ENCODE measurements around the gene PRC1.

The PRC1 gene

DNA sequence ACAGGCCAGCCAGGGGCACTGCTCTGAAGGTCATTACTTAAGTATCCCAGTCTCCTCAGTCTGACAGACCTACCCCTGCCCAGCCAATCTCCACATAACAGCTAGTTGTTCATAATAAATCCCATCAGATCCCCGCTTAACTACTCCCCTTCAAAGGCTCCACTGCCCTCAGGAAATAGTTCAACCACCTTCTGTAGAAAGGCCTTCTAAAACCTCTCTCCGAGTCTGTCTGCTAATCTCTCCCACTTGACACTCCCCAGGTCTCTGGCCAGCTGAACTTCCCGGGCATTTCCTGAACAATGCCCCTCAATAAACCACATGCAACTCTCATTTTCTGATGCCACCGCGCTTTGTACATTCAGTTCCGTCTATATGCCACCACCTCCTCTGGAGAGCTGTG is 6.0 kb downstream of the PRC1 start:
- no peak for DNase-seq

DNA sequence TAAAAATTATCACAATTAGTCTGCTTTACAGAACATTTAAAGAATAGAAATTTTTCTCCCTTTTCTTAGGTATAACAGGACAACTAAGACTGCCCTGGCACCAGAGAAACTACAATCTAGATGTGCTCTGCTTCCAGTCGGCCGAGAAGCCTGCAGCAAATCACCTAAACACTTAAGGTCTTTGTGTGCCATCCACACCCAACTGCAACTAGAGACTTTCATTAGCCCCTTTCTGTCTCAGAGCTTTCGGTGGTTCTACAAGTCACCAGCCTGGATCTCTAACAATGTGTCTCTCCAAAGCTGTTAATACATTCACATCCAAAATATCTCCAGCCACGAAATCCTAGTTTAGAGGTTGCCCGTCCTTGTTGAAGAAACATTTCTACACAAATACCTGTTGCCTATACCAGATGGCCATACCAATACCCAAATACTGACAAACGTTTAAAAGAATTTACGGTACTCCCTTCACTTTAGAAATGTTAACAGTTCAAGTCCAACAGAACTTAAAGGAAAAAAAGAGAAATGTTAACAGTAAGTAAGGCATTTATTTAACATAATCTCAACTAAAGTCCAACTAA is 6.7 kb downstream of the PRC1 start:
- DNase-seq: no peak

DNA sequence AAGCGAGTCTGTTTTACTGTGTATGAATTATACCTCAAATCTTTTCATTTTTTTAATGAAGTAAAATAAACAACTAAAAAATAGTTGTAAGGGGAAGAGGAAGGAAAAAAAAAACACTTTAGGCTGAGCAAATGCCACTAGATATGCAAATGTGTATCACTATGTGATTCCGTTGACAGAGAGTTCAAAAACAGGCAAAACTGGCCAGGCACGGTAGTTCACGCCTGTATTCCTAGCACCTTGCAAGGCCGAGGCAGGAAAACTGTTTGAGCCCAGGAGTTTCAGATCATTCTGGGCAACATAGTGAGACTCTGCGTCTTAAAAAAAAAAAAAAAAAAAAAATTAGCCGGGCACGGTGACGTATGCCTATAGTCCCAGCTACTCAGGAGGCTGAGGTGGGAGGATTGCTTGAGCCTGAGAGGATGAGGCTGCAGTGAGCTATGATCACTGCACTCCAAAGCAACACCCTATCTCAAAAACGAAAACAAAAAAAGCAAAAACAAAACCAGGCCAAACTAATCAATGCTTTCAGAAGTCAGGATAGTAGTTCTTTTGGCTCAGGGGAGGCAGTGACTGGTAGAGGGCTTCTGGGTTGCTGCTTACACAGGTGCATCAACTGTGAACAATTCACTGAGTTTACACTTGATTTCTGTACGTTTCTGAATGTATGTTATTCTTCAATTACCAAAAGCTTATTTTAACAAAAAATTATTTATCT is 7.4 kb downstream of the PRC1 start:
- no peak for DNase-seq

DNA sequence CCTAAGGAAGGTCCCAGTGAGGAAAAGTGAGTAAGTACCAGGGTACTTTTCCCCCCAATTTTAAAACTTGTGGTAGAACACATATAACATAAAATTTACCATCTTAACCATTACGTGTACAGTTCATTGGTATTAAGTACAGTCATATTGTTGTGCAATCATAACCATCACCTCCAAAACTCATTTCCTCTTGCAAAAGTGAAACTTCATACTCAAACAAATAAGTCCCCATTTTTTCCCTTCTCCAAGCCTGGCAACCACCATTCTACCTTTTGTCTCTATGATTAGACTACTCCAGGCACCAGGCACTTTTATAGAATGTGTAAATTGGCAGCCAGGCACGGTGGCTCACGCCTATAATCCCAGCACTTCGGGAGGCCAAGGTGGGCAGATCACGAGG is 12.2 kb downstream of the PRC1 start:
- no peak for DNase-seq

DNA sequence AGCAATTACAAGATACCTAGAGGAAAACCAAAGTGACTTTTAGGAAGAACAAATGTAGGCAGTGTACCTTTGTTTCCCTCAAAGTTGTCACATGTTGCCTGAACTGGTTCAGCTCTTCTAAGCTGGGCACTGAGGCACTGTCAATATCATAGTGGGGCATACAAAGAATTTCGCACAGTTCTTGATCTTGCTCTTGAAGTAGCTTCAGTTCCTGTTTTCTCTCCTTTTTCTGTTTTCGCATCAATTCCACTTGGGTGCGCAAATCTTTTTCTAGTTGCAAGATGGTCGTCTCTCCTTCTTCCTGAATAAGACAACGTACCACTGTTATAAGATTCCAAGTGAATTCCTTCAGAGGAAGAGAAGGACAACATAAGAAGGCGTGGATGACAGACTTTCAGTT is 12.7 kb downstream of the PRC1 start:
- DNase-seq: no peak

DNA sequence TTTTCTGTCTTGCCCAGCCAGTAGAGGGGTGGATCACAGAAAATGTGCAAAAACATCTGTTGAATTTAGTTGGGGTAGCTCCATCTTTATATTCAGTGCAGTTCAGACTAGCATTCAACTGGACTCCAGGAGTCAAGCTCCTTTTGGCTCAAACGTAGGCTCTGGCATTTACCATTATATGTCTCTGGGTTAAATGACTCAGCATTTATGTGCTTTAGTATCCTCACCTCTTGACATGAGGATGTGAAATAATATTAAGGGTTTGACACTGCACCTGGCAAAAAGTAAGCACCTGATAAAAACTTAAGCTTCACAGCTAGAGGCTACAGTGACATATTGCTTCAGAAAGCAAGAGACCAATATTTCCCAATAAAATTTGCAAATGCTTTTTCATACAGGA is 14.8 kb downstream of the PRC1 start:
- no peak for DNase-seq

DNA sequence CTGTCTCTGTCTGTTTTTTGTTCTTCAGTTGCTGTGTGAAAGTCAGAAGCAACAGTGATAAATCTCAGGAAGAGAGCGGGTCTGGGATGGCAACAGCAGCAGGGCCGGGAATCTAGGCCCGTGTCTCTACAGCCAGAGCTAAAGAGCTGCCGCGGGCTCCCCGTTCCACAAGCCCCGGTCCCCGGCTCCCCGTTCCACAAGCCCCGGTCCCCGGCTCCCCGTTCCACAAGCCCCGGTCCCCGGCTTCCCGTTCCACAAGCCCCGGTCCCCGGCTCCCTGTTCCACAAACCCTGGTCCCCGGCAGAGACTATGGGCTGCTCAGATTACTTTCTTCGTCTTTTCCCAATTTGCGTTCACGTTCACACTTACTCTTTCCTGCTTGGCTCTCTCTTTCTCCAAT is 20.1 kb downstream of the PRC1 start:
- DNase-seq: no peak

DNA sequence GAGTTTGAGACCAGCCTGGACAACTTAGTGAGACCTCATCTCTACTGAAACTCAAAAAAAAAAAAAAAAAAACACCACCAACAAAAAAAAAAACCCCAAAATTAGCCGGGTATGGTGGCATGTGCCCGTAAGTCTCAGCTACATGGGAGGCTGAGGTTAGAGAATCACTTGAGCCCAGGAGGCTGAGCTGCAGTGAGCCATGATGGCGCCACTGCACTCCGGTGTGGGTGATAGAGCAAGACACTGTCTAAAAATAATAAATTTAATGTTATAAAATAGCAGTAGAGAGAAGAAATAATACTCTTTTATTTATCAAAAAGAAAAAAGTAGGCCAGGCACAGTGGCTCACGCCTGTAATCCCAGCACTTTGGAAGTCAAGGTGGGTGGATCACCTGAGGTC is 22.2 kb downstream of the PRC1 start:
- DNase-seq: no peak

DNA sequence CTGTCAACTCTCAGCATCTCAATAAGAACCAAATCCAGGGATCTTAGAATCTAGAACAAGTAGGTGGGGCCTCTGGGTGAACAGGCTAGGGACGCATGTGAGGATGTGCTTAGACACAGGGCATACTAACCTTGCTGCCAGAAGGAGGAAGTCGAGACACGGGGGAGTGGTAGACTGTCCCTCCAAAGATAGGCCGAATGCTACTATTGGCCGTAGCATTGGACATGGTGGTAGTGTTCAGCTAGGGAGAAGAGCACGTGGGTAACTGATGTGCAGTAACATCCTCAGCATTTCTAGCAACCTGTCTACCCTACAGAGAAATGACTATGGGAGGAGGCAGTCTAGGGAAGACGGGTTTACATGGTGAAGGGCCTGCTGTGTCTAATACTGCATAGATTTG is 24.1 kb downstream of the PRC1 start:
- no peak for DNase-seq

DNA sequence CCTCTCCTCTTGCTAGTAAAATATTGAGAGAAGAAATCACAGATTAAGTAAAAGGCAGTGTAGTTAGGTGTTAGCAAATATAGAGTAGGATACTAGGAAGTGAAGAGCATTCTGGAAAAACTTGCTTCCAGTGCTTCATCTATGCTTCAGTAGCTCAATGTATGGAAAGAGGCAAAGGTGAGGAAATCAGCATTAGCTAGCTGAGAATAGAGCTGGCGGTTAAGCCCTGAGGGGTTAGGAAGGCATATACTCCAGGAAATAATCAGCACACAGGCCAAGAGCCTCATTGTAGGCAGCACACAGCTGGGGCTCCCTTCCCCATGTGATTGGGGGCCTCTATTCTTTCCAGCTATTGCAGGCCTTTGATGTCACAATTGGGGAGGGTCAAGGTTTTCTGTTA is 25.9 kb downstream of the PRC1 start:
- DNase-seq: no peak

DNA sequence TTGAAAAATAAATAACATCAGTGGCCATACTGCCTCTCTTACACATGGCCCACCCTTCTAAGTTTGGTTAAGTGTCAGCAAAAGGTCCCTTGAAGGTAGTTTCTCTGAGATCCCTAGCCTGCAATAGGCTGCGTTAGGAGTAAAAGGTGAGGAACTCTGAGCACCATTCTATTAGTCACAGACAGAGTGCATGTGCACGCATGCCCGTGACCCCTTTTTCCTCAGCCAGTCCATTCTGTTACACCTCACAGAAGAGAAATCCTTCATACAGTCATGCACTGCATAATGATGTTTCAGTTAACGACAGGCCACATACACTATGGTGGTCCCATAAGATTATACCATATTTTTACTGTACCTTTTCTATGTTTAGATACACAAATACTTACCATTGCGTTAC is 27.1 kb downstream of the PRC1 start:
- no peak for DNase-seq

DNA sequence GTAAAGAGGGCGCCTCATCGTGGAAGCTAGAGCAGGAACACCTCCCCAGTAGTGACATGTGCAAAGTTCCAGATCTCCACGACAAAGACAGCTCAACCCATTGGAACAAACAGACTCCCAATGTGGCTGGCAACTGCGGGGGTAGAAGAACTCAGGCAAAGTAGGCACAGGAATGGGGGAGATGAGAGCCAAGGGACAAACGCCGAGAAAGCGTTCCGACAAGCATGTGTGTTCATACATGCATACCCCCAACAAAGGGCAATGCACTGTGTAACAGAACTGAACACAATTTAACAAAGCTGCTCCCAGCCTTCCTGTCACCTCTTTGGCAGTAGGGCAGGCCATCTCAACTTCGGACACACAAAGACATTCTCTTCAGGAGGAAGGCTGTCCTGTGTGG is 28.1 kb downstream of the PRC1 start:
- no peak for DNase-seq

DNA sequence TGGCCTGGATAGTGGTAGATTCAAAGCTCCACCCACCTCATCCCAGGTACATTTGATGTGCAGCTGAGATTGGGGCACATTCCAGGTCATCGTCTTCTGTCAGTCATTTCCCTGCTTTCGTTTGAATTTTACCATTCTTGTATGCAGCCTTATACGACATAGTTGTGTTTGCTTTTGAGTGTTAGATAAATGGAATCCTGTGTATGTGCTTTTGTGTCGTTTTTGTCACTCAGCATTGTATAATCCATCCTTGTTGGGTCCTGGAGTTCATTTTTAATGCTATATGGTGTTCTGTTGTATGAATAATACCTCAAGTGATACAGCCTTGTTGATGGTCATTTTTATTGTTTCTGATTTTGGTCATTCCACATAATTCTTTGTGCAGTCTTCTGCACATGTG is 32.3 kb downstream of the PRC1 start:
- DNase-seq: no peak

DNA sequence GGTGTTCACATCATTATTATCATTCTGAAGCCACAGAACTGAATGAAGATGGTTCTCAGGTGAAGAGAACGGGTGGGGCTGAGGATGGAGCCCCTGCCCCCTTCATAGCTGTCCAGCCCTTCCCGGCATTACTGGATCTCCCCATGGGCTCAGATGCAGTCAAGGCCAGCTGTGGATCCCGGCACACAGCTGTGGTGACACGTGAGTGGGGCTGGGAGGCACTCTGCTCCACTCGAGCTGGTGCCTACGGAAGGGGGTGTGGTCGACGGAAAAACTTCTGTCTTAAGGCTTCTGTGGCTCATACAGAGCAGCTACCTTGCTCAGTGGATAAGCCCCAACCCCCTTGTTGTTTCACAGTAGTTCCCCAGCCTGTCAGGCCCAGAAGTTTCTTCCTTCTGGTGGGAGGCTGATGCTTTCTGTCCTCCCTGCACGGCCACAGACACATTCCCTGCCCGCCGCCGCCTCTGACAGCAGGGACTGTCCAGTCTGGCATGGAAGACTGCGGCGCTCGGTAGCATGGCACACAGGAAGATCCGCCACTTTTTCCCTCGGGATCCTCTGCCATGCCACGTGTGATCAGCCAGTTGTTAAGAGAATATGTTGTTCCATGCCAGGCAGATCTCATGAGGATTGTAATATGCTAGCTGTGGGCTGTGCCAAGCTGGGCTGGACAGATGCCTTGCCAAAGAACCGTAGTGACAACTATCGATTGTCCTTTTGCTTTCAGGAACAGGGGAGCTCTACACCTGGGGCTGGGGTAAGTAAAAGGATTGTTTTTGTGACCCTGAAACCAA is 33.8 kb downstream of the PRC1 start:
- DNase-seq: no peak

DNA sequence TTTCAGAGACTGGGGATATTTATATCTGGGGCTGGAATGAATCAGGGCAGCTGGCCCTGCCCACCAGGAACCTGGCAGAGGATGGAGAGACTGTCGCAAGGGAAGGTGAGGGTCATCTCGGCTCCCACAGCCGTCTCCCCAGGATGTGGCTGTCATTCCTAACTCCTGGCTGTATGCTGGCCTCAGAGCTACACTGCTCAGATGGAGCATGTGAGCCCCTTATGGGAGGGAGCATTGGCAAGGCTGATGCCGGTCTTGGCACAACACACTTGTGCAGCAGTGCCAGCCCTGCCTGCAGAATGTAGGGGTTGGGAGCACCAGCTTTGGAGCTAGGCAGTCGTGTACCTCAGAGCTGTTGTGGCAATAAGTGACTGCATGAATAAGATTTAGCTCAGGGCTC is 34.4 kb downstream of the PRC1 start:
- no peak for DNase-seq

DNA sequence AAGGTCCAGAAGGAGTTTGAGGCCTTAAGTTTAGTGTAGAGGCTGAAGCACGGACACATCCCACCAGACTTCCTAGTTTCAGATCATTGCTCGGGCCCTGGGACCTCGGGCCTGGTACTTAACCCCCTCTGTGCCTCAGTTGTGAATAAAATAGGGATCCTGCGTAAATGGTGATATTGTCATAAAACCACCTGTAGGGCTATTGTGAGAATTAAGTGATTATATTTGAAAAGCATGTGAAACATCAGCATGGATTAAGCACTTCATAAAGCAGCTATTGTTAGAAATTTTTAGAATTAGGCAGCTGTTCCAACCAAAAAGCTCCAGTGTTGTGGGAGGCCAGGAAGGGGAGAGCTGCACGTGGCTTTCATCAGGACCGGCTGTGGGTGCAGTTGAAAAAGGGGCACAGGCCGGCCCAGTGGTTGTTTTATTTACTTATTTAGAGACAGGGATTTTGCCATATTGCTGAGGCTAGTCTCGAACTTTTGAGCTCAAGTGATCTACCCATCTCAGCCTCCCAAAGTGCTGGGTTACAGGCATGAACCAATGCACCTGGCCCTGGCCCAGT is 35.2 kb downstream of the PRC1 start:
- no peak for DNase-seq

DNA sequence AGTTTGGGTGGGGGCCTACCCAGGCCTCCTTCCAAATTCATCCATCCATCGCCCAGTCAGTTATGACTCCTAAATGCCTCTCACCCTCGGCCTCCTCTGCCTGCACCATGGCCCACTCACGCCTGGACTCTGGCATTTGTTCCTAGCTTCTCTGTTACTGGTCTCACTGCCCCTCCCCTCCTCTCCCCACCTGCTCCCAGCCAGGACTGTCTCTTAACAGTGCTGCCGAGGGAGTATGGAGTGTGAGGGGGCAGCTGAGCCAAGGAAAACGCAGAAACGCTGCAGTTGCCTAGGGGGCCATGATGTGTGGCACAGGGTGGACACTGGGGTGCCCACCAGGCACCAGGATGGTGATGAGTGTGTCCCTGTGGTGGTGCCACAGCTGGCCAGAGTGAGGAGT is 36.5 kb downstream of the PRC1 start:
- DNase-seq: no peak

DNA sequence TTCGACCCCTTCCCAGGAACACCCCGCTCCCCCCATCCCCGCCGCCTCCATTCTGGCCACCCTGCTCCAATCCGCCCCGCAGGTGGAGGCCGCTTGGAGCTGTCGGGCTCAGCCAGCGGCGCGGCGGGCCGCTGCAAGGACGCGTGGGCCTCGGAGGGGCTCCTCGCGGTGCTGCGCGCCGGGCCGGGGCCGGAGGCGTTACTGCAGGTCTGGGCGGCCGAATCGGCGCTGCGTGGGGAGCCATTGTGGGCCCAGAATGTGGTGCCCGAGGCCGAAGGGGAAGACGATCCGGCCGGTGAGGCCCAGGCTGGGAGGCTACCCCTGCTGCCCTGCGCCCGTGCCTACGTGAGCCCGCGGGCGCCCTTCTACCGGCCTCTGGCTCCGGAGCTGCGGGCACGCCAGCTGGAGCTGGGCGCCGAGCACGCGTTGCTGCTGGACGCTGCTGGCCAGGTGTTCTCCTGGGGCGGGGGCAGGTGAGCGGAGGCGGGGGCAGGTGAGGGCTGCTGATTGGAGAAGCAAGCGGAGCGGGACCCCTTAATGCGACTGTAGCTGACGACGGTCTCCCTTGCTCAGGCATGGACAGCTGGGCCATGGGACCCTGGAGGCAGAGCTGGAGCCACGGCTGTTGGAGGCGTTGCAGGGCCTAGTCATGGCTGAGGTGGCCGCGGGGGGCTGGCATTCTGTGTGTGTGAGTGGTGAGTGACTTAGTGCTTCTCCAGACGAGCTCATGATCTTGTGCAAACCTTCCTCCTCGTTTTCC is 37.1 kb downstream of the PRC1 start:
- DNase-seq: no peak

DNA sequence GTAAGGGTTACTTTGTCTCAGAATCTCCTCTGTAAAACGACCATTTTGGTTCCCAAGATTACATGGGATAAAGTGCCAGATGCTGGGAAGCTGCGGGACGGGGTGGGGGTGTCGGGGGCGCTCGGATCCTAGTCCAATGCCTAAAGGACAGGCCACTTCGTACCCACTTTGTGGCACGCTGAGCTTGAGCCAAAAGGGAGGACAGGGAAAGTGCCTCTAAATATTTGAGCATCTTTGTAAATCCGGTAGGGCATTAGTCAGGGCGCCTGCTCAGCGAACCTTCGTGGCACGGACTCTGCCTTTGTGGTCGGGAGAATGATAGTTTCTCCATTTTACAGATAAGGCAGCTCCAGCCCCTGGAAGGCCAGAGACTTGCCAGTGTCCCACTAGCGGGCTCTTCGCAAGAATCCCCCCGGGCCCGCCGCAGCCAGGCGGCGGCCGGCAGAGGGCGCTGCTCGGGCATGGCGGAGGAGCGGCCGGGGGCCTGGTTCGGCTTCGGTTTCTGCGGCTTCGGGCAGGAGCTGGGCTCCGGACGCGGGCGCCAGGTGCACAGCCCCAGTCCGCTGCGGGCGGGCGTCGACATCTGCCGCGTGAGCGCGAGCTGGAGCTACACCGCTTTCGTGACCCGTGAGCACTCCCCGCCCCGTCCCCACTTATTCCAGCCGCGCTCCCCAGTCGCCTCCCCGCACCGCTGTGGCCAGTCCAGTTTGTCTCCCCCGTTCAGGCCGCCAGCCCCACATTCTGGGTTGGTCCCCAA is 37.9 kb downstream of the PRC1 start:
- peak; percentile 69 to 76 for DNase-seq

DNA sequence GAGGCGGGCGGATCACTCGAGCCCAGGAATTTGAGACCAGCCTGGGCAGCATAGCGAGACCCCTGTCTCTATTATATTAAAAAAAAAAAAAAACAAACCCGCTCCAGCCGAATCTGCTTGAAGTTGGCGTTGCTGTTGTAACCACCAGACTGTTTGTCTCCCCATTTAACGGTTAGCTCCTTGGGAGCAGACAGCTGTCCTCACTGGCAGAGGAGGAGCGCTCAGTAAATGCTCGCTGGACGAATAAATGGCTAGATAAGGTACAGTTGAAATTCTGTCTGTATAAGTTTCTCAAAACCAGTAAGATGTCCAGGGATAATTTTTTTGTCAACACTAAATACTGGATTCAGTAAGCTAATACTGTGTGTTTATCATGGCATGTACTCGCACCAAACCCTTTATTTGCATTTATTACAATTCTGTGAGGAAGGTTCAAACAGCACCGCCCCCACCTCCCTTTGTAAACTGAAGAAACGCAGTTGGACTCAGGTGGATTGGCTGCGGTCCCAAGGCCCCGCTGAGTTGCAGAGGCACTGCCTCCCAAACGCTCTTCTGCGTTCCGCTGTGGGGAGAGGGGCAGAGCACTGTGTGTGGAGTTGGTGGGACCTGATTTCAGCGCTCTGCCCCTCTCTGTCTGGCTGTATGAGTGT is 38.6 kb downstream of the PRC1 start:
- DNase-seq: no peak

DNA sequence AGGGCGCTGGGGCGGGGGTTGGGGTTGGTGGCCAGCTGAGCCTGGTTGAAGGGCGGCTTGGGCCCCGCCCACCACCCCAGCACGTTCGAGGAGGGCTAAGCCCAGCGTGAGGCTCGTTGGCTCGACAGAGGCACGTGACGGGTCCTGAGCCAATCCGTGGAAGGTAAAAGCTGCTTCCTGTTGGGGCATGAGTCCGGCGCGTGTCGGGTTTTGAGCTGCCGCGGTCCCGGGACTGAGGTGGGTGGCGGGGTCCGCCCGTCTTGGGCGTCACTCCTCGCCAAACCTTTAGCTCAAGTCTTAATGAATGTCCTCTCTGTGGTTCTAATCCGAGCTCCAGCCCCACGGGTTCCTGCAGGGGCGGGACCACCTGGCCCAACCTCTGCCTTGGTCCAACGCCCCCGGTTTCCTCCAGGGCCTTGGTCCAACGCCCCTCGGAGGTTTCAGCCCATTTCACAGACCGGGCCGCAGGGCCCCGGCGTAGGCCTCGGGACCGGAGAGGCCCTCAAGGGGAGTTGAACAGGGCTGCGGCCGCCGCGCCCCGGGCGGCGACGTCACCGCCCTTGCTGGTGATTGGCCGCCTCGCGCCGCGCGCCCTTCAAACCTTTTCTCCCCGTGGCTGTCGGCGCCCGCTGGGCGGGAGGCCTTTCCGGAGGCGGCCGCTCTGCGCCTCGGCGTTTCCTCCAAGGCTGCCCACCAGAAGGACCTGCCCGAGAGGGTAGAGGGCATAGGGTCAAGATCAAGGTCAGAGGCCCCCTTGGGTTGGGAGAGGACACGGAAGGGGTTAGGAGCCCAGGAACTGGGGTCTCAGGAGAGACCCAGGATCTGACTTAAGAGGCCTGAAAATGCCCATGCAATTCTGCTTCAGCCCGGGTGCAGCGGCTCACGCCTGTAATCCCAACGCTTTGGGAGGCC is 39.4 kb downstream of the PRC1 start, which contains the start of gene RCCD1:
Gene RCCD1, plus strand, starts transcription at position 173 of the 912 bp plus-strand sequence. CDS start 1,851 bp downstream, outside the sequence.
- peak; percentile 92 to 95 for DNase-seq

Data from activated CD4-positive, alpha-beta T cell treated with anti-CD3 and anti-CD28 coated beads, Interleukin-2, amount 50 U/mL, for 48 hours (primary cell).